Activated naive CD4-positive, alpha-beta T cell (primary cell): ENCODE measurements around the gene RPL27.

Experiments used
- DNase-seq, 4 experiments: peaks; one replicate each; lab custom pipeline; 2025; lab: John Stamatoyannopoulos, UW

RPL27 gene

GRCh38 chr17:43051969-43052368 lies 53.8 kb downstream of the RPL27 start:
- no peak for DNase-seq
